ENCODE measurements around the gene CFAP126. TPM values are rescaled to one million over a fixed set of nuclear protein-coding genes. Genes with fewer than 3 reads are reported as not detected.

The CFAP126 gene
- total RNA-seq, 3 donors from 2014 or later (not counting 1 experiment from before 2014, with no cell fraction given), result not detected

DNA sequence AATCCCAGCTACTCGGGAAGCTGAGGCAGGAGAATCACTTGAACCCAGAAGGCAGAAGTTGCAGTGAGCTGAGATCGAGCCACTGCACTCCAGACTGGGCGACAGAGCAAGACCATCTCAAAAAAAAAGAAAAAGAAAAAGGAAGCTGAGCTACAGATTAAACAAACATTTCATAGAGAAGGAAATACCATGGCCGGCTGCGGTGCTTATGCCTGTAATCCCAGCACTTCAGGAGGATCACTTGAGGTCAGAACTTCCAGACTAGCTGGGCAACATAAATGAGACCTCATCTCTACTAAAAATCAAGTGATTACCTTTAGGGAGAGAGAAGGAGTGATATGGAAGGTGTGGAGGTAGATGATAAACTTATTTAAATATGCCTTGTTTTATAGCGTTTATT is 14.0 kb upstream of the CFAP126 start:
- no peak overlapping the region for H3K27ac Mint-ChIP-seq
- no peaks in the 10 kb centered on the region for H3K9me3 ChIP-seq (ENCODE audit: control insufficient read depth, insufficient read depth, low read length)
- no peaks in the 10 kb centered on the region for H3K9me3 Mint-ChIP-seq
- TF ChIP-seq, protein P1, sequence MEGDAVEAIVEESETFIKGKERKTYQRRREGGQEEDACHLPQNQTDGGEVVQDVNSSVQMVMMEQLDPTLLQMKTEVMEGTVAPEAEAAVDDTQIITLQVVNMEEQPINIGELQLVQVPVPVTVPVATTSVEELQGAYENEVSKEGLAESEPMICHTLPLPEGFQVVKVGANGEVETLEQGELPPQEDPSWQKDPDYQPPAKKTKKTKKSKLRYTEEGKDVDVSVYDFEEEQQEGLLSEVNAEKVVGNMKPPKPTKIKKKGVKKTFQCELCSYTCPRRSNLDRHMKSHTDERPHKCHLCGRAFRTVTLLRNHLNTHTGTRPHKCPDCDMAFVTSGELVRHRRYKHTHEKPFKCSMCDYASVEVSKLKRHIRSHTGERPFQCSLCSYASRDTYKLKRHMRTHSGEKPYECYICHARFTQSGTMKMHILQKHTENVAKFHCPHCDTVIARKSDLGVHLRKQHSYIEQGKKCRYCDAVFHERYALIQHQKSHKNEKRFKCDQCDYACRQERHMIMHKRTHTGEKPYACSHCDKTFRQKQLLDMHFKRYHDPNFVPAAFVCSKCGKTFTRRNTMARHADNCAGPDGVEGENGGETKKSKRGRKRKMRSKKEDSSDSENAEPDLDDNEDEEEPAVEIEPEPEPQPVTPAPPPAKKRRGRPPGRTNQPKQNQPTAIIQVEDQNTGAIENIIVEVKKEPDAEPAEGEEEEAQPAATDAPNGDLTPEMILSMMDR (IDR thresholded peaks at IDR 0.05), result no peak
- no peak overlapping the region for H3K4me3 ChIP-seq (ENCODE audit: low read length)
- ATAC-seq (no peak), DNase-seq (no peak)
- no peaks in the 10 kb centered on the region for H3K27me3 ChIP-seq (ENCODE audit: control insufficient read depth, insufficient read depth, low read length)
- H3K27me3 Mint-ChIP-seq (ENCODE audit: low read depth in 2 of 2), result no peaks in the 10 kb centered on the region
- H3K4me3 Mint-ChIP-seq, result no peak overlapping the region
- H3K36me3 ChIP-seq (ENCODE audit: control insufficient read depth, insufficient read depth, low read length), result no peaks in the 10 kb centered on the region
- H3K4me1 Mint-ChIP-seq, result peaks cover 0 to 8% of the 10 kb centered on the region in 2 donors
- H3K4me1 ChIP-seq (ENCODE audit: control insufficient read depth, insufficient read depth, low read length), result no peaks in the 10 kb centered on the region
- no peak overlapping the region for H3K27ac ChIP-seq (ENCODE audit: low read length)
- H3K36me3 Mint-ChIP-seq, result no peaks in the 10 kb centered on the region
- intact Hi-C loops (cut with micrococcal nuclease), result loop anchor here (1.0 kb wide), 2 partner anchors 154 to 171 kb away; no protein-coding TSS in a partner anchor
- 49% methylated on average over 5 of the region's 6 CpGs for WGBS (ENCODE audit: insufficient coverage)

GRCh38 chr1:161379071-161379470 is 11.4 kb upstream of the CFAP126 start:
- Mint-ChIP-seq H3K27me3 (ENCODE audit: low read depth in 2 of 2) (no peaks in the 10 kb centered on the region), H3K4me1 (peaks cover 0 to 8% of the 10 kb centered on the region in 2 donors), H3K36me3 (no peaks in the 10 kb centered on the region), H3K9me3 (no peaks in the 10 kb centered on the region), H3K27ac (no peak overlapping the region), H3K4me3 (no peak overlapping the region)
- no peaks in the 10 kb centered on the region for H3K4me1 ChIP-seq (ENCODE audit: control insufficient read depth, insufficient read depth, low read length)
- no peaks in the 10 kb centered on the region for H3K27me3 ChIP-seq (ENCODE audit: control insufficient read depth, insufficient read depth, low read length)
- TF ChIP-seq, protein P1 (IDR thresholded peaks at IDR 0.05), result no peak
- 91% methylated on average over 18 of the region's 18 CpGs for WGBS (ENCODE audit: insufficient coverage)
- intact Hi-C loops (cut with micrococcal nuclease), result no loop called here
- ATAC-seq, result no peak
- no peak overlapping the region for H3K4me3 ChIP-seq (ENCODE audit: low read length)
- no peak for DNase-seq
- no peaks in the 10 kb centered on the region for H3K36me3 ChIP-seq (ENCODE audit: control insufficient read depth, insufficient read depth, low read length)
- no peak overlapping the region for H3K27ac ChIP-seq (ENCODE audit: low read length)
- H3K9me3 ChIP-seq (ENCODE audit: control insufficient read depth, insufficient read depth, low read length), result no peaks in the 10 kb centered on the region

GRCh38 chr1:161378014-161378413 is 10.3 kb upstream of the CFAP126 start:
- H3K27ac ChIP-seq (ENCODE audit: low read length), result no peak overlapping the region
- no peaks in the 10 kb centered on the region for H3K9me3 ChIP-seq (ENCODE audit: control insufficient read depth, insufficient read depth, low read length)
- H3K4me1 ChIP-seq (ENCODE audit: control insufficient read depth, insufficient read depth, low read length), result no peaks in the 10 kb centered on the region
- H3K4me1 Mint-ChIP-seq, result peaks cover 0 to 8% of the 10 kb centered on the region in 2 donors
- H3K36me3 Mint-ChIP-seq, result no peaks in the 10 kb centered on the region
- H3K4me3 Mint-ChIP-seq, result no peak overlapping the region
- no peaks in the 10 kb centered on the region for H3K9me3 Mint-ChIP-seq
- TF ChIP-seq, protein P1 (IDR thresholded peaks at IDR 0.05), result no peak
- no peaks in the 10 kb centered on the region for H3K27me3 Mint-ChIP-seq (ENCODE audit: low read depth in 2 of 2)
- intact Hi-C loops (cut with micrococcal nuclease), result no loop called here
- no peaks in the 10 kb centered on the region for H3K27me3 ChIP-seq (ENCODE audit: control insufficient read depth, insufficient read depth, low read length)
- no peak overlapping the region for H3K27ac Mint-ChIP-seq
- no peak overlapping the region for H3K4me3 ChIP-seq (ENCODE audit: low read length)
- 93% methylated on average over 5 of the region's 5 CpGs for WGBS (ENCODE audit: insufficient coverage)
- no peak for ATAC-seq
- no peak for DNase-seq
- no peaks in the 10 kb centered on the region for H3K36me3 ChIP-seq (ENCODE audit: control insufficient read depth, insufficient read depth, low read length)

DNA sequence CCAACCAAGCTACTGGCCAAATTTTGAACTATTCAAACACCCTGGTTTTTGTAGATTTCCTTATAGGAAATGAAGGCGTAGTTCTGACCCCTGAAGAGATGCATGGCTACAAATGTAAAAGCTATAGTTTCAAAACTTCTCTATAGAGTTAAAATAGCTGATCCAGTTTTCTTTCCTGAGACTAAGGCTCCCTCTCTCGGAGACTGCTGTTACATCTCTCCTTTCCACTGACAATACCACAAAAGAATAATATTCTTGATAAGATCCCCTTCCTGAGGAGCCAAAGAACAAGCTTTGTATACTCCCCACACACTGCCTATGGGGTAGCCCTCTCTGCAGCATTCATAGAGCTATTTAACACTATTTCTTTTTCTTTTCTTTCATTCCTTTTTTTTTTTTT is 6.7 kb upstream of the CFAP126 start:
- Histone ChIP-seq H3K9me3 (ENCODE audit: control insufficient read depth, insufficient read depth, low read length) (no peaks in the 10 kb centered on the region), H3K27ac (ENCODE audit: low read length) (no peak overlapping the region), H3K4me3 (ENCODE audit: low read length) (no peak overlapping the region), H3K4me1 (ENCODE audit: control insufficient read depth, insufficient read depth, low read length) (no peaks in the 10 kb centered on the region), H3K36me3 (ENCODE audit: control insufficient read depth, insufficient read depth, low read length) (no peaks in the 10 kb centered on the region), H3K27me3 (ENCODE audit: control insufficient read depth, insufficient read depth, low read length) (no peaks in the 10 kb centered on the region)
- 36% methylated on average over 2 of the region's 2 CpGs for WGBS (ENCODE audit: insufficient coverage)
- intact Hi-C loops (cut with micrococcal nuclease), result no loop called here
- H3K9me3 Mint-ChIP-seq, result no peaks in the 10 kb centered on the region
- ATAC-seq, result no peak
- H3K27ac Mint-ChIP-seq, result no peak overlapping the region
- TF ChIP-seq, protein P1 (IDR thresholded peaks at IDR 0.05), result no peak
- no peaks in the 10 kb centered on the region for H3K27me3 Mint-ChIP-seq (ENCODE audit: low read depth in 2 of 2)
- no peak overlapping the region for H3K4me3 Mint-ChIP-seq
- no peaks in the 10 kb centered on the region for H3K4me1 Mint-ChIP-seq
- no peaks in the 10 kb centered on the region for H3K36me3 Mint-ChIP-seq
- DNase-seq, result no peak
